ENCODE measurements around the gene BMP6.

DNA sequence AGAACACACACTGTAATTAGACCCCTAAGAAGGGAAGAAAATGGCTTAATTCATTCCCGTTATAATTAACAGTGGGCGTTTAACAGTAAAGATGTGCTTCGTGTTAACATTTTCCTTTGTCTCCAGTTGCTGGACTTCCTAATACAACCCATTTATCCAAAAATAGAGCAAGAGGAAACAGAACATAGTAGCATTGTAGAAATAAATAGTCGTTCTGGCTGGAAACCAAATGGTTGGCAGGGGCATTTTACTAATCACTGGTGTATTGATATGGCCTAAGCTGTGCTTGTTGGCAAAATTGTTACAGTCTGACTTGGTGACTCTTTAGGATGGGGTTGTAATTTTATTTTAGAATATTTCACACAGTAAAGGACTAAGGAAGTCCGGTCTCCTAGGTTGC lies 89.8 kb downstream of the BMP6 start:
- TF ChIP-seq CEBPB (IDR thresholded peaks at IDR 0.05; ENCODE audit: low read depth, low read length) (no peak), RBBP5 (IDR thresholded peaks at IDR 0.05; ENCODE audit: borderline replicate concordance, low read depth, low read length) (no peak), HDAC2 (IDR thresholded peaks at IDR 0.05; ENCODE audit: borderline replicate concordance in 1 of 2, low read depth in 2 of 2, low read length in 2 of 2) (no peak), POLR2AphosphoS5 (IDR thresholded peaks at IDR 0.05; ENCODE audit: low read depth, low read length) (no peak)
- TF ChIP-seq, protein P1, sequence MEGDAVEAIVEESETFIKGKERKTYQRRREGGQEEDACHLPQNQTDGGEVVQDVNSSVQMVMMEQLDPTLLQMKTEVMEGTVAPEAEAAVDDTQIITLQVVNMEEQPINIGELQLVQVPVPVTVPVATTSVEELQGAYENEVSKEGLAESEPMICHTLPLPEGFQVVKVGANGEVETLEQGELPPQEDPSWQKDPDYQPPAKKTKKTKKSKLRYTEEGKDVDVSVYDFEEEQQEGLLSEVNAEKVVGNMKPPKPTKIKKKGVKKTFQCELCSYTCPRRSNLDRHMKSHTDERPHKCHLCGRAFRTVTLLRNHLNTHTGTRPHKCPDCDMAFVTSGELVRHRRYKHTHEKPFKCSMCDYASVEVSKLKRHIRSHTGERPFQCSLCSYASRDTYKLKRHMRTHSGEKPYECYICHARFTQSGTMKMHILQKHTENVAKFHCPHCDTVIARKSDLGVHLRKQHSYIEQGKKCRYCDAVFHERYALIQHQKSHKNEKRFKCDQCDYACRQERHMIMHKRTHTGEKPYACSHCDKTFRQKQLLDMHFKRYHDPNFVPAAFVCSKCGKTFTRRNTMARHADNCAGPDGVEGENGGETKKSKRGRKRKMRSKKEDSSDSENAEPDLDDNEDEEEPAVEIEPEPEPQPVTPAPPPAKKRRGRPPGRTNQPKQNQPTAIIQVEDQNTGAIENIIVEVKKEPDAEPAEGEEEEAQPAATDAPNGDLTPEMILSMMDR (IDR thresholded peaks at IDR 0.05; ENCODE audit: control extremely low read depth in 1 of 3, insufficient read depth in 1 of 3, low read depth in 1 of 3, low read length in 3 of 3), result no peak

Data from H1 (cell line).